K562 (cell line): ENCODE data around the gene XPC. TPM values are rescaled to one million over a fixed set of nuclear protein-coding genes. Genes with fewer than 3 reads are reported as not detected.
A peak's percentile ranks its signal among the peaks of the same experiment; 100 is the strongest.

Experiments used
- ELF4 ChIP-seq: fragments of 450-650 bp; formaldehyde crosslinking; IDR thresholded peaks from 2 replicates; pipeline ENCODE4 v1.4.0; 2022; ENCODE audit warnings: missing genetic modification characterization
- GTF2E2 ChIP-seq: fragments of 200-800 bp; sonication (Bioruptor generic); IDR thresholded peaks from 2 replicates; pipeline ENCODE4 v1.6.1; 2016; ENCODE audit warnings: missing genetic modification characterization, missing compliant biosample characterization
- HDGF ChIP-seq: fragments of 450-650 bp; IDR thresholded peaks from 2 replicates; pipeline ENCODE4 v1.6.1; 2016
- HMBOX1 ChIP-seq: sonication (generic); IDR thresholded peaks from 2 replicates; pipeline ENCODE4 v1.6.1; 2016
- MIER1 ChIP-seq: fragments of 450-650 bp; IDR thresholded peaks from 2 replicates; pipeline ENCODE4 v1.6.1; 2016; ENCODE audit warnings: antibody characterized with exemption, mild to moderate bottlenecking, low read depth
- NR2C1 ChIP-seq, 2 experiments: fragments of 450-650 bp; IDR thresholded peaks; 2 replicates each; pipeline ENCODE4 v1.6.1; 2017; ENCODE audit warnings: mild to moderate bottlenecking in 2 of 2, antibody characterized with exemption in 1 of 2, inconsistent platforms in 1 of 2, missing compliant biosample characterization in 1 of 2, missing genetic modification characterization in 1 of 2
- PHF20 ChIP-seq: fragments of 450-650 bp; IDR thresholded peaks from 2 replicates; pipeline ENCODE4 v1.6.1; 2018; ENCODE audit not compliant: partially characterized antibody
- ZNF165 ChIP-seq: fragments of 250-450 bp; sonication (Bioruptor Pico); IDR thresholded peaks from 2 replicates; pipeline ENCODE4 v1.4.0; 2020; ENCODE audit warnings: borderline replicate concordance
- ZNF282 ChIP-seq: sonication (generic); formaldehyde crosslinking; IDR thresholded peaks from 2 replicates; pipeline ENCODE4 v1.8.1; 2023; ENCODE audit warnings: missing genetic modification reagents
- ZNF354B ChIP-seq: fragments of 250-450 bp; sonication (Bioruptor Pico); IDR thresholded peaks from 2 replicates; pipeline ENCODE4 v1.4.0; 2020
- polyA plus RNA-seq, 8 experiments: library from polyadenylated mRNA; depleted of rRNA in 4 of 8; stranded (reverse) in 5 of 8; unstranded in 3 of 8; fragments of >200 nt; fragmentation: Nextera tagmentation in 2 of 8; fragmentation: Illumina TruSeq in 1 of 8; extraction: Ambion mirVana in 2 of 8; extraction: Trizol in 1 of 8; gene quantifications; 2 replicates each; pipeline versions ENCODE4 v1.2.1 to v1.2.3, GENCODE V29; 2011 to 2014; ENCODE audit warnings: inconsistent platforms in 1 of 8, missing spikeins in 1 of 8
- total RNA-seq, 7 experiments: library from RNA; depleted of rRNA in 6 of 7; stranded (reverse); fragments of >200 nt in 6 of 7; fragmentation: Illumina TruSeq in 2 of 7; extraction: Trizol in 2 of 7; gene quantifications; 2 replicates each; pipeline versions ENCODE4 v1.2.1 to v1.2.3, GENCODE V29; 2011 to 2021; ENCODE audit warnings: low replicate concordance in 1 of 7
- TF ChIP-seq, protein P1 (sequence below), 2 experiments: fragments of 450-650 bp in 1 of 2; sonication (generic) in 1 of 2; formaldehyde crosslinking in 1 of 2; IDR thresholded peaks; 2 replicates each; pipeline versions ENCODE4 v1.7.1 to v1.9.0; 2016 to 2022; ENCODE audit warnings: inconsistent platforms in 1 of 2, mild to moderate bottlenecking in 1 of 2, missing genetic modification reagents in 1 of 2
- TF ChIP-seq, protein P2 (sequence below): IDR thresholded peaks from 2 replicates; pipeline ENCODE4 v1.6.1; 2014; ENCODE audit warnings: antibody characterized with exemption
- TF ChIP-seq, protein P3 (sequence below), 3 experiments: IDR thresholded peaks in 2 of 3; conservative IDR thresholded peaks in 1 of 3; 2 replicates each; pipeline ENCODE4 v1.5.1; 2011 to 2012; ENCODE audit warnings: low read length in 3 of 3, mild to moderate bottlenecking in 3 of 3, control low read depth in 2 of 3, improper control_type of control experiment in 1 of 3, inconsistent platforms in 1 of 3, low read depth in 1 of 3, mixed read lengths in 1 of 3, moderate library complexity in 1 of 3; ENCODE audit not compliant: insufficient read depth in 2 of 3

The XPC gene
- total and polyA plus RNA-seq, 9 of the 15 experiments (the other 6 are each of a cell fraction or from before 2014, with no cell fraction given) = 3.8 to 54.7 (median 41.3) TPM

DNA sequence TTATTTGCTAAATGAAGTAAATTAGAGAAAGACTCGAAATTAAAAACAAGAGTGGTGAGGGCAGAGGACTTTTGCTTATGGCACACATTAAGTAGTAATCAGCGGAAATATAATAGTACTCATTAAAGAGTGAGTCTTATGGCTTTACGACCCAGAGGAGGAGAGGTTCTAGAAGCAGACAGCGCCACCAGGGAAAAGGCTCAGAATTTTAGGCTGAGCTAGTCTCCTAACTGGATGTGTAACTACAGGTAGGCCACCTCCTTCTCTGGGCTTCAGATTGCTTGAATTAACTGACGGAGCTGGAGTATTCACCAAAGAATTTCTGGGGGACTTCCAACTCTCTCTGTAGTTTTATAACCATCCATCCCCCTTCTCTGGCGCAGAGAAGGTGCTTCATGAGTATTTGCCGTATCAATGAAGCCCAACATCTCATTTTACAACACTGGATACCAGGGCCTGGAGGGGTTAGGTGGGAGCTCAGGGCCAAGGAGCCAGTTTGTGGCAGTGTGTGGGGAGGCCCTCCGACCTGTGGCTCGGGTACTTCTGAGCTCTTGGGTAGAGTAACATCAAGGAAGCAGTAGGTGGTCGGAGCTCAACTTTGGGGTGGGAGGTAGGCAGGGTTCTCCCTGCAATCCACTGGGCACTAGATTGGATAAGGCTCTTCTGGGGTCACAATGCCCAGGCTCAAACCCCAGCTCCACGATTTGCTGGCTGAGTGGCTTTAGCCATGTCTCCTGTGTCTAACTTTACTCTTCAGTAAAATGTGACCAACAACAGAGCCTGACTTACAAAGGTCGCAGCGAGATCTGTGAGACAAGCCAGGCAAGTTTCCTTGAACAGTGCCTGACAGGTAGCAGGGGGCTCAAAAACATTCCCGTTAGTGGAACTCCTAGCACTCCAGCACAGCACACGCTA is 54.8 kb downstream of the XPC start (continued):
- TF ChIP-seq, protein P1, sequence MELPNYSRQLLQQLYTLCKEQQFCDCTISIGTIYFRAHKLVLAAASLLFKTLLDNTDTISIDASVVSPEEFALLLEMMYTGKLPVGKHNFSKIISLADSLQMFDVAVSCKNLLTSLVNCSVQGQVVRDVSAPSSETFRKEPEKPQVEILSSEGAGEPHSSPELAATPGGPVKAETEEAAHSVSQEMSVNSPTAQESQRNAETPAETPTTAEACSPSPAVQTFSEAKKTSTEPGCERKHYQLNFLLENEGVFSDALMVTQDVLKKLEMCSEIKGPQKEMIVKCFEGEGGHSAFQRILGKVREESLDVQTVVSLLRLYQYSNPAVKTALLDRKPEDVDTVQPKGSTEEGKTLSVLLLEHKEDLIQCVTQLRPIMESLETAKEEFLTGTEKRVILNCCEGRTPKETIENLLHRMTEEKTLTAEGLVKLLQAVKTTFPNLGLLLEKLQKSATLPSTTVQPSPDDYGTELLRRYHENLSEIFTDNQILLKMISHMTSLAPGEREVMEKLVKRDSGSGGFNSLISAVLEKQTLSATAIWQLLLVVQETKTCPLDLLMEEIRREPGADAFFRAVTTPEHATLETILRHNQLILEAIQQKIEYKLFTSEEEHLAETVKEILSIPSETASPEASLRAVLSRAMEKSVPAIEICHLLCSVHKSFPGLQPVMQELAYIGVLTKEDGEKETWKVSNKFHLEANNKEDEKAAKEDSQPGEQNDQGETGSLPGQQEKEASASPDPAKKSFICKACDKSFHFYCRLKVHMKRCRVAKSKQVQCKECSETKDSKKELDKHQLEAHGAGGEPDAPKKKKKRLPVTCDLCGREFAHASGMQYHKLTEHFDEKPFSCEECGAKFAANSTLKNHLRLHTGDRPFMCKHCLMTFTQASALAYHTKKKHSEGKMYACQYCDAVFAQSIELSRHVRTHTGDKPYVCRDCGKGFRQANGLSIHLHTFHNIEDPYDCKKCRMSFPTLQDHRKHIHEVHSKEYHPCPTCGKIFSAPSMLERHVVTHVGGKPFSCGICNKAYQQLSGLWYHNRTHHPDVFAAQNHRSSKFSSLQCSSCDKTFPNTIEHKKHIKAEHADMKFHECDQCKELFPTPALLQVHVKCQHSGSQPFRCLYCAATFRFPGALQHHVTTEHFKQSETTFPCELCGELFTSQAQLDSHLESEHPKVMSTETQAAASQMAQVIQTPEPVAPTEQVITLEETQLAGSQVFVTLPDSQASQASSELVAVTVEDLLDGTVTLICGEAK (IDR thresholded peaks at IDR 0.05) = no peak
- TF ChIP-seq, protein P1 (CRISPR knock-in tag; IDR thresholded peaks at IDR 0.05) = no peak
- TF ChIP-seq ZNF165 (no peak), ELF4 (CRISPR knock-in tag) (no peak), HMBOX1 (peak; percentile 66; the same call in 1 of the 2 replicates), HDGF (0 out of 2 replicates have a peak, but pooled peaks have one; percentile 49), MIER1 (peak; percentile 30; the same call in 1 of the 2 replicates), PHF20 (no peak), ZNF282 (no peak), NR2C1 (IDR thresholded peaks at IDR 0.05) (no peak), NR2C1 (tag; IDR thresholded peaks at IDR 0.05) (no peak), ZNF354B (0 out of 2 replicates have a peak, but pooled peaks have one; percentile 14), GTF2E2 (tag) (no peak)
- TF ChIP-seq, protein P2, sequence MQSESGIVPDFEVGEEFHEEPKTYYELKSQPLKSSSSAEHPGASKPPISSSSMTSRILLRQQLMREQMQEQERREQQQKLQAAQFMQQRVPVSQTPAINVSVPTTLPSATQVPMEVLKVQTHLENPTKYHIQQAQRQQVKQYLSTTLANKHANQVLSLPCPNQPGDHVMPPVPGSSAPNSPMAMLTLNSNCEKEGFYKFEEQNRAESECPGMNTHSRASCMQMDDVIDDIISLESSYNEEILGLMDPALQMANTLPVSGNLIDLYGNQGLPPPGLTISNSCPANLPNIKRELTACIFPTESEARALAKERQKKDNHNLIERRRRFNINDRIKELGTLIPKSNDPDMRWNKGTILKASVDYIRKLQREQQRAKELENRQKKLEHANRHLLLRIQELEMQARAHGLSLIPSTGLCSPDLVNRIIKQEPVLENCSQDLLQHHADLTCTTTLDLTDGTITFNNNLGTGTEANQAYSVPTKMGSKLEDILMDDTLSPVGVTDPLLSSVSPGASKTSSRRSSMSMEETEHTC = 0 out of 2 replicates have a peak, but pooled peaks have one; percentile 10
- TF ChIP-seq, protein P3, sequence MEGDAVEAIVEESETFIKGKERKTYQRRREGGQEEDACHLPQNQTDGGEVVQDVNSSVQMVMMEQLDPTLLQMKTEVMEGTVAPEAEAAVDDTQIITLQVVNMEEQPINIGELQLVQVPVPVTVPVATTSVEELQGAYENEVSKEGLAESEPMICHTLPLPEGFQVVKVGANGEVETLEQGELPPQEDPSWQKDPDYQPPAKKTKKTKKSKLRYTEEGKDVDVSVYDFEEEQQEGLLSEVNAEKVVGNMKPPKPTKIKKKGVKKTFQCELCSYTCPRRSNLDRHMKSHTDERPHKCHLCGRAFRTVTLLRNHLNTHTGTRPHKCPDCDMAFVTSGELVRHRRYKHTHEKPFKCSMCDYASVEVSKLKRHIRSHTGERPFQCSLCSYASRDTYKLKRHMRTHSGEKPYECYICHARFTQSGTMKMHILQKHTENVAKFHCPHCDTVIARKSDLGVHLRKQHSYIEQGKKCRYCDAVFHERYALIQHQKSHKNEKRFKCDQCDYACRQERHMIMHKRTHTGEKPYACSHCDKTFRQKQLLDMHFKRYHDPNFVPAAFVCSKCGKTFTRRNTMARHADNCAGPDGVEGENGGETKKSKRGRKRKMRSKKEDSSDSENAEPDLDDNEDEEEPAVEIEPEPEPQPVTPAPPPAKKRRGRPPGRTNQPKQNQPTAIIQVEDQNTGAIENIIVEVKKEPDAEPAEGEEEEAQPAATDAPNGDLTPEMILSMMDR (IDR thresholded peaks at IDR 0.05 in 2 of 3, conservative IDR thresholded peaks at IDR 0.05 in 1 of 3; ENCODE audit: insufficient read depth in 2 of 3, low read depth in 1 of 3, low read length in 3 of 3) = peak; percentile 21 to 53 (median 32); a peak in 4 of 6 replicates
